ENCODE measurements around the gene TDRD6.

TDRD6 gene

GRCh38 chr6:46684771-46685170 lies 2.9 kb upstream of the TDRD6 start:
- DNase-seq = no peak

GRCh38 chr6:46688117-46688965 lies 656 bp downstream of the TDRD6 start:
- DNase-seq = no peak

- no peak for DNase-seq
These were observed 1.3 kb downstream of the TDRD6 start for GRCh38 chr6:46688966-46689335.

GRCh38 chr6:46689657-46690056 lies 2.0 kb downstream of the TDRD6 start:
- no peak for DNase-seq

- DNase-seq = no peak
These were observed 2.6 kb downstream of the TDRD6 start for GRCh38 chr6:46690141-46690755.

- DNase-seq = no peak
These were observed 3.3 kb downstream of the TDRD6 start for GRCh38 chr6:46690911-46691451.

- no peak for DNase-seq
These were observed 12.3 kb downstream of the TDRD6 start for GRCh38 chr6:46699970-46700369.

GRCh38 chr6:46704562-46704961 lies 16.9 kb downstream of the TDRD6 start:
- DNase-seq = no peak

- no peak for DNase-seq
These were observed 18.8 kb downstream of the TDRD6 start for GRCh38 chr6:46706464-46706863.

GRCh38 chr6:46711491-46711890 lies 23.8 kb downstream of the TDRD6 start:
- DNase-seq = no peak

- no peak for DNase-seq
These were observed 27.5 kb downstream of the TDRD6 start for GRCh38 chr6:46715141-46715540.

GRCh38 chr6:46719099-46719498 lies 31.4 kb downstream of the TDRD6 start:
- no peak for DNase-seq

- no peak for DNase-seq
These were observed 32.7 kb downstream of the TDRD6 start for GRCh38 chr6:46720401-46720800.

GRCh38 chr6:46729787-46730326 lies 42.2 kb downstream of the TDRD6 start:
- no peak for DNase-seq

- no peak for DNase-seq
These were observed 43.3 kb downstream of the TDRD6 start for GRCh38 chr6:46730921-46731461.

- no peak for DNase-seq
These were observed 45.7 kb downstream of the TDRD6 start for GRCh38 chr6:46733341-46733801.

- DNase-seq = no peak
These were observed 47.4 kb downstream of the TDRD6 start, which contains the start of gene PLA2G7 for GRCh38 chr6:46734867-46735719. Gene PLA2G7 (minus strand): TSS chr6:46735375. CDS start chr6:46722891, 12,484 bp downstream.

- DNase-seq = no peak
These were observed 48.0 kb downstream of the TDRD6 start for GRCh38 chr6:46735720-46736031.

GRCh38 chr6:46736906-46737305 lies 49.2 kb downstream of the TDRD6 start:
- DNase-seq = no peak

GRCh38 chr6:46741482-46741881 lies 53.8 kb downstream of the TDRD6 start:
- DNase-seq = no peak

- no peak for DNase-seq
These were observed 54.2 kb downstream of the TDRD6 start for GRCh38 chr6:46741910-46742309.

GRCh38 chr6:46743425-46744158 lies 55.9 kb downstream of the TDRD6 start:
- no peak for DNase-seq
